Parathyroid adenoma (tissue), 2 donors: ENCODE measurements around the gene SLC26A2.

ENCODE experiments used
- H2AFZ ChIP-seq: fragments of 300-600 bp; sonication (generic); one replicate; pipeline ENCODE4 v1.7.0; 2017; ENCODE audit warnings: antibody characterized with exemption, mild to moderate bottlenecking
- H3K27ac ChIP-seq: fragments of 300-600 bp; sonication (generic); one replicate; pipeline ENCODE4 v1.7.0; 2017
- H3K27me3 ChIP-seq: fragments of 300-600 bp; sonication (generic); one replicate; pipeline ENCODE4 v1.7.0; 2017; ENCODE audit warnings: low read length; ENCODE audit not compliant: control insufficient read depth, insufficient read depth
- H3K36me3 ChIP-seq: fragments of 300-600 bp; sonication (generic); one replicate; pipeline ENCODE4 v1.7.0; 2017; ENCODE audit warnings: low read length; ENCODE audit not compliant: control insufficient read depth, insufficient read depth
- H3K4me1 ChIP-seq: fragments of 300-600 bp; sonication (generic); one replicate; pipeline ENCODE4 v1.7.0; 2017; ENCODE audit warnings: control low read depth
- H3K4me2 ChIP-seq: fragments of 300-600 bp; sonication (generic); one replicate; pipeline ENCODE4 v1.7.0; 2017; ENCODE audit warnings: low read length
- H3K4me3 ChIP-seq: fragments of 300-600 bp; sonication (generic); one replicate; pipeline ENCODE4 v1.7.0; 2017; ENCODE audit warnings: low read depth, low read length
- H3K79me2 ChIP-seq: fragments of 300-600 bp; sonication (generic); one replicate; pipeline ENCODE4 v1.7.0; 2017; ENCODE audit warnings: control low read depth
- H3K9ac ChIP-seq: fragments of 300-600 bp; sonication (generic); one replicate; pipeline ENCODE4 v1.7.0; 2017; ENCODE audit warnings: mild to moderate bottlenecking
- H3K9me3 ChIP-seq: fragments of 300-600 bp; sonication (generic); one replicate; pipeline ENCODE4 v1.7.0; 2017; ENCODE audit warnings: low read length; ENCODE audit not compliant: control insufficient read depth
- CTCF ChIP-seq: fragments of 300-600 bp; sonication (generic); IDR thresholded peaks from one replicate; pipeline ENCODE4 v1.7.0; 2017; ENCODE audit warnings: antibody characterized with exemption, mild to moderate bottlenecking
- donor health status: primary hyperparathyroidism.

The SLC26A2 gene

GRCh38 chr5:149988126-149988525, 27.6 kb downstream of the SLC26A2 start:
- no peak overlapping the region for H3K27ac ChIP-seq
- no peaks in the 10 kb centered on the region for H3K79me2 ChIP-seq
- H3K36me3 ChIP-seq = no peaks in the 10 kb centered on the region
- no peak overlapping the region for H3K4me3 ChIP-seq
- no peaks in the 10 kb centered on the region for H3K4me1 ChIP-seq
- H2AFZ ChIP-seq = no peak overlapping the region
- H3K9me3 ChIP-seq = no peaks in the 10 kb centered on the region
- no peaks in the 10 kb centered on the region for H3K27me3 ChIP-seq
- TF ChIP-seq CTCF = no peak
- no peak overlapping the region for H3K4me2 ChIP-seq
- no peak overlapping the region for H3K9ac ChIP-seq

- Histone ChIP-seq H3K4me2 (no peak overlapping the region), H3K27me3 (no peaks in the 10 kb centered on the region), H3K27ac (no peak overlapping the region), H3K79me2 (no peaks in the 10 kb centered on the region), H3K36me3 (no peaks in the 10 kb centered on the region), H3K9me3 (no peaks in the 10 kb centered on the region), H2AFZ (no peak overlapping the region), H3K9ac (no peak overlapping the region), H3K4me1 (peaks cover 13% of the 10 kb centered on the region), H3K4me3 (no peak overlapping the region)
- TF ChIP-seq CTCF = peak; percentile 98
These were observed 30.2 kb downstream of the SLC26A2 start for GRCh38 chr5:149990518-149991376.

- Histone ChIP-seq H3K27me3 (no peaks in the 10 kb centered on the region), H3K4me3 (no peak overlapping the region), H3K4me2 (peak overlapping the region; percentile 21), H2AFZ (no peak overlapping the region), H3K9me3 (no peaks in the 10 kb centered on the region), H3K4me1 (peaks cover 19% of the 10 kb centered on the region), H3K79me2 (no peaks in the 10 kb centered on the region), H3K9ac (no peak overlapping the region), H3K27ac (peak overlapping the region; percentile 81), H3K36me3 (no peaks in the 10 kb centered on the region)
- TF ChIP-seq CTCF = no peak
These were observed 32.9 kb downstream of the SLC26A2 start for GRCh38 chr5:149993471-149993870.

- Histone ChIP-seq H3K79me2 (no peaks in the 10 kb centered on the region), H3K27ac (peak overlapping the region; percentile 81)
These were observed 35.0 kb downstream of the SLC26A2 start for GRCh38 chr5:149995385-149996204.

More at GRCh38 chr5:149995385-149996204, 35.0 kb downstream of the SLC26A2 start:
- Histone ChIP-seq H3K27me3 (no peaks in the 10 kb centered on the region), H3K36me3 (no peaks in the 10 kb centered on the region), H3K4me3 (peak overlapping the region; percentile 39), H3K9ac (no peak overlapping the region), H3K4me2 (peak overlapping the region; percentile 67), H3K4me1 (peaks cover 24% of the 10 kb centered on the region), H2AFZ (peak overlapping the region; percentile 33), H3K9me3 (no peaks in the 10 kb centered on the region)
- TF ChIP-seq CTCF = no peak
